Bronchial epithelial cell (primary cell): ENCODE measurements around the gene SCRN2. TPM values are rescaled to one million over a fixed set of nuclear protein-coding genes. Genes with fewer than 3 reads are reported as not detected.
A peak's percentile ranks its signal among the peaks of the same experiment; 100 is the strongest.

Experiments used
- DNase-seq: peaks from one replicate; pipeline ENCODE4 v3.0.0-alpha.2; 2010; ENCODE audit warnings: low read depth
- FAIRE-seq: peaks from 2 replicates; lab custom pipeline; 2011; peaks lifted over from hg19 to GRCh38; lab: Jason Lieb, UNC
- H3K27me3 ChIP-seq: 2 replicates; pipeline ENCODE4 v1.5.1; 2011; ENCODE audit warnings: low read length; ENCODE audit not compliant: control insufficient read depth, insufficient read depth
- H3K36me3 ChIP-seq: 2 replicates; pipeline ENCODE4 v1.5.1; 2011; ENCODE audit warnings: low read length; ENCODE audit not compliant: control insufficient read depth, insufficient read depth
- H3K4me3 ChIP-seq: 2 replicates; pipeline ENCODE4 v1.5.1; 2011; ENCODE audit warnings: mild to moderate bottlenecking, low read depth, low read length, control low read depth
- total RNA-seq: library from RNA; depleted of rRNA; stranded (reverse); fragments of >200 nt; gene quantifications from 2 replicates; pipeline ENCODE4 v1.2.1, GENCODE V29; 2014
- TF ChIP-seq, protein P1 (sequence below): IDR thresholded peaks from 2 replicates; pipeline ENCODE4 v1.5.1; 2011; ENCODE audit warnings: mild to moderate bottlenecking, moderate library complexity, low read length, control low read depth, inconsistent platforms; ENCODE audit not compliant: insufficient read depth, severe bottlenecking

SCRN2 gene
- total RNA-seq, 1 donor from 2014 or later: 23.7 TPM

DNA sequence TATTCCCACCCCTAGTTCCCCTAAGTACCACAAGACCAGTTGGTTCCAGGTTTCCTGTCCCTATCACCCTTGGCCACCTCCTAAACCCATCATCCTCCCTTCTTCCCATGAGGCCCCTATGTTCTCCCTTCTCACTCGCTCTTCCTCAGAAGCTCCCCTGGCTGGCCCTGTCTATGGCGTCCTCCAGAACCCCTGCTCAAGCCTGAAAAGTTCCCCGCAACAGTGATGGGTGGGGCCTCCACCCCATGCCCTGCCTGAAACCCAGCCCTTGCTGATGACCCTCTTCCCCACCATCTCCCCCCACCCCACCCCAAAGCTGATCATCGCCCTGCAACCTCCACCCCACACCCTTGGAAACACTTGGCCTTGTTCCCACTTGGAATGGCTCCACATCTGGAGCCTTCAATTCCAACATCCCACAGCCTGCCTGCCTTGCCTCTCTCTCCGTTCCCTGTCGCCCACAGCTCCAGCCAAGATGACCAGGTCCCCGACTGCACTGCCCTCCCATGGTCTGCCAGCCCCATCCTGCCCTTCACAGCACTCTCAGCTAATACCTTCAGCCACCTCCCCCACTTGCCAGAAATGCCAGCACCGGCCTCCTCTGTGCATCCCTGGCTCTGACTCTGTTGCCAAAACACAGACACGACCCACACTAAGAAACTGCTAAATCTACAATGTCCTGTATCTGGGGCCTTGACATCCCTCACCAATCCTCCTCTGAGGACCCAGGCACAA is 30.0 kb downstream of the SCRN2 start:
- FAIRE-seq: no peak
- H3K4me3 ChIP-seq: no peak overlapping the region

GRCh38 chr17:47810200-47810821 is 30.8 kb downstream of the SCRN2 start:
- peak; percentile 86 for FAIRE-seq
- Histone ChIP-seq H3K4me3 (no peak overlapping the region), H3K36me3 (peaks cover 16% of the 10 kb centered on the region), H3K27me3 (no peaks in the 10 kb centered on the region)
- TF ChIP-seq, protein P1, sequence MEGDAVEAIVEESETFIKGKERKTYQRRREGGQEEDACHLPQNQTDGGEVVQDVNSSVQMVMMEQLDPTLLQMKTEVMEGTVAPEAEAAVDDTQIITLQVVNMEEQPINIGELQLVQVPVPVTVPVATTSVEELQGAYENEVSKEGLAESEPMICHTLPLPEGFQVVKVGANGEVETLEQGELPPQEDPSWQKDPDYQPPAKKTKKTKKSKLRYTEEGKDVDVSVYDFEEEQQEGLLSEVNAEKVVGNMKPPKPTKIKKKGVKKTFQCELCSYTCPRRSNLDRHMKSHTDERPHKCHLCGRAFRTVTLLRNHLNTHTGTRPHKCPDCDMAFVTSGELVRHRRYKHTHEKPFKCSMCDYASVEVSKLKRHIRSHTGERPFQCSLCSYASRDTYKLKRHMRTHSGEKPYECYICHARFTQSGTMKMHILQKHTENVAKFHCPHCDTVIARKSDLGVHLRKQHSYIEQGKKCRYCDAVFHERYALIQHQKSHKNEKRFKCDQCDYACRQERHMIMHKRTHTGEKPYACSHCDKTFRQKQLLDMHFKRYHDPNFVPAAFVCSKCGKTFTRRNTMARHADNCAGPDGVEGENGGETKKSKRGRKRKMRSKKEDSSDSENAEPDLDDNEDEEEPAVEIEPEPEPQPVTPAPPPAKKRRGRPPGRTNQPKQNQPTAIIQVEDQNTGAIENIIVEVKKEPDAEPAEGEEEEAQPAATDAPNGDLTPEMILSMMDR: no peak
- DNase-seq: peak; percentile 98

More for the DNA sequence above, 30.0 kb downstream of the SCRN2 start:
- no peak for DNase-seq
- Histone ChIP-seq H3K36me3 (peaks cover 22% of the 10 kb centered on the region), H3K27me3 (no peaks in the 10 kb centered on the region)
- TF ChIP-seq, protein P1: no peak

DNA sequence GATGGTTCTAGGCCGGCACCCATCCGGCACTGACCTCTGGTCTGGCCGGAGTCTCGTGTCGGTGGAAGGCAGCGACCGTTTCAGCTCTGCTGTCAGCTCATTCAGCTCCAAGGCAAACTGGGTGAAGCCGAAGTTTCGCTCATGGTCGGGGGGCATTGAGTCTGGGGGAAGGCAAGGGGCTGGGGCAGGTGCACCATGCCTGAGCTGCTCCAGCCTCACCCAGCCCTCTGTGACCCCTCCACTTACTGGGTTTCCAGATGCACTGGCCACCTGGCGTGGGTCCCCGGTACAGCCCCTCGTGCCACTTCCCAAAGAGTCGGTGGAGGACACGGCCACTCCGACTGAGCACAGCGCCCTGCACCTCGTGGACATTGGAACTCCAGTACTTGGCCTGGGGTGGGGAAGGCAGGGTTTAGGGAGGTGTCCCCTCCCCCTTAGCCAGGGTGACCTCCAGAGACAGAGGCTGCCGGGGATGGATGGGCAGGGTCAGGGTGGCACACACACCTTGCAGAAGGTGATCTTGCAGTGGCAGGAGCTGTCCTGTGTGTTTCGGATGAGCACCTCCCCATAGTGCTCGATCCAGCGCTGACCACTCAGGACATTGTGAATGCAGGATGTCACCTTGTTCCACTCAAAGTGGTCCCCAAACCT is 32.1 kb downstream of the SCRN2 start:
- FAIRE-seq (no peak), DNase-seq (no peak)
- Histone ChIP-seq H3K27me3 (peaks cover 2% of the 10 kb centered on the region), H3K36me3 (peaks cover 15% of the 10 kb centered on the region), H3K4me3 (no peak overlapping the region)
- TF ChIP-seq, protein P1: no peak

- H3K36me3 ChIP-seq: peaks cover 14% of the 10 kb centered on the region
Measured at GRCh38 chr17:47808036-47808829, 32.8 kb downstream of the SCRN2 start.

GRCh38 chr17:47807421-47807820 is 33.7 kb downstream of the SCRN2 start:
- FAIRE-seq (no peak), DNase-seq (no peak)
- TF ChIP-seq, protein P1: no peak
- H3K27me3 ChIP-seq: peaks cover 5% of the 10 kb centered on the region
- H3K4me3 ChIP-seq: no peak overlapping the region
- peaks cover 14% of the 10 kb centered on the region for H3K36me3 ChIP-seq

More at GRCh38 chr17:47808036-47808829, 32.8 kb downstream of the SCRN2 start:
- no peak for DNase-seq
- Histone ChIP-seq H3K4me3 (no peak overlapping the region), H3K27me3 (peaks cover 5% of the 10 kb centered on the region)
- TF ChIP-seq, protein P1: no peak
- FAIRE-seq: no peak
